HepG2 (cell line): ENCODE measurements around the gene CAPZA1. TPM values are rescaled to one million over a fixed set of nuclear protein-coding genes. Genes with fewer than 3 reads are reported as not detected.
A peak's percentile ranks its signal among the peaks of the same experiment; 100 is the strongest.

ENCODE experiments used
- BORCS8-MEF2B ChIP-seq: sonication (generic); formaldehyde crosslinking; IDR thresholded peaks from 2 replicates; pipeline ENCODE4 v1.8.0; 2022; ENCODE audit warnings: mild to moderate bottlenecking, missing genetic modification reagents
- HES4 ChIP-seq: sonication (generic); formaldehyde crosslinking; IDR thresholded peaks from 2 replicates; pipeline ENCODE4 v1.9.0; 2021; ENCODE audit warnings: mild to moderate bottlenecking, missing genetic modification reagents, borderline replicate concordance
- SP4 ChIP-seq: sonication (generic); formaldehyde crosslinking; IDR thresholded peaks from 2 replicates; pipeline ENCODE4 v1.8.1; 2023; ENCODE audit warnings: mild to moderate bottlenecking, missing genetic modification reagents
- TAF1 ChIP-seq: sonication (generic); formaldehyde crosslinking; IDR thresholded peaks from 2 replicates; pipeline ENCODE4 v1.4.0; 2020; ENCODE audit warnings: missing genetic modification reagents
- TFDP2 ChIP-seq: sonication (generic); formaldehyde crosslinking; IDR thresholded peaks from 2 replicates; pipeline ENCODE4 v1.4.0; 2020; ENCODE audit warnings: missing genetic modification reagents
- THAP9 ChIP-seq: sonication (generic); formaldehyde crosslinking; IDR thresholded peaks from 2 replicates; pipeline ENCODE4; 2020; ENCODE audit warnings: missing genetic modification reagents, mild to moderate bottlenecking, borderline replicate concordance
- ZBTB34 ChIP-seq: sonication (generic); formaldehyde crosslinking; IDR thresholded peaks from 2 replicates; pipeline ENCODE4 v1.8.0; 2022; ENCODE audit warnings: mild to moderate bottlenecking, missing genetic modification reagents
- ZBTB7A ChIP-seq: sonication (generic); formaldehyde crosslinking; IDR thresholded peaks from 2 replicates; pipeline ENCODE4 v1.8.0; 2022; ENCODE audit warnings: mild to moderate bottlenecking, missing genetic modification reagents
- ZNF292 ChIP-seq: sonication (generic); formaldehyde crosslinking; IDR thresholded peaks from 2 replicates; pipeline ENCODE4 v1.8.1; 2022; ENCODE audit warnings: mild to moderate bottlenecking, low read depth, missing genetic modification reagents, borderline replicate concordance
- ZNF451 ChIP-seq: sonication (generic); formaldehyde crosslinking; IDR thresholded peaks from 2 replicates; pipeline ENCODE4 v1.5.0; 2020; ENCODE audit warnings: mild to moderate bottlenecking, missing genetic modification reagents
- ZNF547 ChIP-seq: sonication (generic); formaldehyde crosslinking; IDR thresholded peaks from 2 replicates; pipeline ENCODE4 v1.5.1; 2020; ENCODE audit warnings: mild to moderate bottlenecking, missing genetic modification reagents
- ZNF552 ChIP-seq: sonication (generic); formaldehyde crosslinking; IDR thresholded peaks from 2 replicates; pipeline ENCODE4 v1.9.0; 2022; ENCODE audit warnings: missing genetic modification reagents, mild to moderate bottlenecking, borderline replicate concordance
- ZNF574 ChIP-seq: sonication (generic); formaldehyde crosslinking; IDR thresholded peaks from 2 replicates; pipeline ENCODE4 v1.4.0; 2020; ENCODE audit warnings: missing genetic modification reagents
- ZNF614 ChIP-seq: IDR thresholded peaks from 2 replicates; pipeline ENCODE4 v1.6.1; 2018; ENCODE audit warnings: missing biosample characterization, missing genetic modification reagents, inconsistent platforms, borderline replicate concordance
- ZNF709 ChIP-seq: sonication (generic); formaldehyde crosslinking; IDR thresholded peaks from 2 replicates; pipeline ENCODE4 v1.5.0; 2020; ENCODE audit warnings: mild to moderate bottlenecking, missing genetic modification reagents
- ZNF768 ChIP-seq: sonication (generic); formaldehyde crosslinking; IDR thresholded peaks from 2 replicates; pipeline ENCODE4 v1.4.0; 2020; ENCODE audit warnings: missing genetic modification reagents
- polyA plus RNA-seq, 8 experiments: library from polyadenylated mRNA; depleted of rRNA in 3 of 8; stranded (reverse) in 7 of 8; unstranded in 1 of 8; fragments of >200 nt; fragmentation: Illumina TruSeq in 4 of 8; extraction: Trizol in 4 of 8; gene quantifications; 2 replicates each; pipeline versions ENCODE4 v1.2.1 to v1.2.3, GENCODE V29; 2011 to 2016; ENCODE audit warnings: low read depth in 4 of 8, missing spikeins in 1 of 8, mixed read lengths in 1 of 8; ENCODE audit not compliant: insufficient read depth in 1 of 8
- total RNA-seq, 5 experiments: library from RNA; depleted of rRNA; stranded (reverse); fragments of >200 nt; fragmentation: Illumina TruSeq; extraction: Trizol; gene quantifications; 2 replicates each; pipeline ENCODE4 v1.2.3, GENCODE V29; 2016; ENCODE audit warnings: low read depth in 1 of 5
- TF ChIP-seq, protein P1 (sequence below): sonication (generic); formaldehyde crosslinking; IDR thresholded peaks from 2 replicates; pipeline ENCODE4 v1.5.0; 2020; ENCODE audit warnings: missing genetic modification reagents, mild to moderate bottlenecking, borderline replicate concordance

CAPZA1 gene
- total and polyA plus RNA-seq, 2 of the 13 experiments (the other 11 are each of a cell fraction or from before 2014, with no cell fraction given): 67.0 to 117 TPM

GRCh38 chr1:112706505-112707220, 87.0 kb downstream of the CAPZA1 start, which contains the start of gene RHOC (continued):
- no peak for TF ChIP-seq TFDP2 (CRISPR knock-in tag)
- 0 out of 2 replicates have a peak, but pooled peaks have one; percentile 24 for TF ChIP-seq ZNF547 (CRISPR knock-in tag)
- TF ChIP-seq THAP9: no peak
- TF ChIP-seq ZBTB34 (CRISPR knock-in tag): no peak
- peak; percentile 68; the same call in 1 of the 2 replicates for TF ChIP-seq ZNF451
- TF ChIP-seq, protein P1, sequence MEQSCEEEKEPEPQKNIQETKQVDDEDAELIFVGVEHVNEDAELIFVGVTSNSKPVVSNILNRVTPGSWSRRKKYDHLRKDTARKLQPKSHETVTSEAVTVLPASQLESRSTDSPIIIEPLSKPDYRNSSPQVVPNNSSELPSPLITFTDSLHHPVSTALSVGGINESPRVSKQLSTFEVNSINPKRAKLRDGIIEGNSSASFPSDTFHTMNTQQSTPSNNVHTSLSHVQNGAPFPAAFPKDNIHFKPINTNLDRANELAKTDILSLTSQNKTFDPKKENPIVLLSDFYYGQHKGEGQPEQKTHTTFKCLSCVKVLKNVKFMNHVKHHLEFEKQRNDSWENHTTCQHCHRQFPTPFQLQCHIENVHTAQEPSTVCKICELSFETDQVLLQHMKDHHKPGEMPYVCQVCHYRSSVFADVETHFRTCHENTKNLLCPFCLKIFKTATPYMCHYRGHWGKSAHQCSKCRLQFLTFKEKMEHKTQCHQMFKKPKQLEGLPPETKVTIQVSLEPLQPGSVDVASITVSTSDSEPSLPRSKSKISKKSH (CRISPR knock-in tag): 0 out of 2 replicates have a peak, but pooled peaks have one; percentile 11
- TF ChIP-seq SP4 (CRISPR knock-in tag): peak; percentile 10; the same call in 1 of the 2 replicates
- TF ChIP-seq ZNF614: no peak
- 0 out of 2 replicates have a peak, but pooled peaks have one; percentile 46 for TF ChIP-seq HES4
- TF ChIP-seq TAF1 (CRISPR knock-in tag): peak; percentile 67
- no peak for TF ChIP-seq ZNF552 (CRISPR knock-in tag)
- TF ChIP-seq ZNF709: peak; percentile 58; the same call in 1 of the 2 replicates
- TF ChIP-seq ZBTB7A (CRISPR knock-in tag): 0 out of 2 replicates have a peak, but pooled peaks have one; percentile 55
- no peak for TF ChIP-seq BORCS8-MEF2B (CRISPR knock-in tag)
- peak; percentile 14; the same call in 1 of the 2 replicates for TF ChIP-seq ZNF768 (CRISPR knock-in tag)
- peak; percentile 33 for TF ChIP-seq ZNF574
- TF ChIP-seq ZNF292 (CRISPR knock-in tag): 0 out of 2 replicates have a peak, but pooled peaks have one; percentile 12
